NT2/D1 (cell line): ENCODE results near the gene SAMM50.

Experiments used
- SUZ12 ChIP-seq: IDR thresholded peaks from 2 replicates; pipeline ENCODE4 v1.6.1; 2011; ENCODE audit not compliant: insufficient read length, insufficient read depth; ENCODE audit errors: extremely low read depth
- YY1 ChIP-seq: IDR thresholded peaks from 2 replicates; pipeline ENCODE4 v1.6.1; 2011; ENCODE audit not compliant: insufficient read length, insufficient read depth

GRCh38 chr22:43917521-43917920, 37.7 kb upstream of the SAMM50 start:
- TF ChIP-seq YY1 = no peak
- TF ChIP-seq SUZ12 = no peak
